Measurements from ENCODE around the gene DUS3L.

GRCh38 chr19:5826531-5827341 is 35.8 kb upstream of the DUS3L start:
- no peak for TF ChIP-seq POLR2A (IDR thresholded peaks at IDR 0.05)
- no peak for TF ChIP-seq CTCF (IDR thresholded peaks at IDR 0.05 in 8 of 11, conservative IDR thresholded peaks at IDR 0.05 in 3 of 11)

All from spleen (tissue), 7 donors.